Erythroblast (primary cell): ENCODE data around the gene ACOT7.

ENCODE experiments used
- DNase-seq, 2 experiments: peaks; one replicate each; lab custom pipeline; 2025; lab: John Stamatoyannopoulos, UW
- GATA1 ChIP-seq: IDR thresholded peaks from 2 replicates; pipeline ENCODE4 v1.6.1; 2011; ENCODE audit warnings: low read depth, mild to moderate bottlenecking, control low read depth, low read length, moderate library complexity
- POLR2A ChIP-seq: IDR thresholded peaks from 2 replicates; pipeline ENCODE4 v1.6.1; 2011; ENCODE audit warnings: mild to moderate bottlenecking, low read length

ACOT7 gene

DNA sequence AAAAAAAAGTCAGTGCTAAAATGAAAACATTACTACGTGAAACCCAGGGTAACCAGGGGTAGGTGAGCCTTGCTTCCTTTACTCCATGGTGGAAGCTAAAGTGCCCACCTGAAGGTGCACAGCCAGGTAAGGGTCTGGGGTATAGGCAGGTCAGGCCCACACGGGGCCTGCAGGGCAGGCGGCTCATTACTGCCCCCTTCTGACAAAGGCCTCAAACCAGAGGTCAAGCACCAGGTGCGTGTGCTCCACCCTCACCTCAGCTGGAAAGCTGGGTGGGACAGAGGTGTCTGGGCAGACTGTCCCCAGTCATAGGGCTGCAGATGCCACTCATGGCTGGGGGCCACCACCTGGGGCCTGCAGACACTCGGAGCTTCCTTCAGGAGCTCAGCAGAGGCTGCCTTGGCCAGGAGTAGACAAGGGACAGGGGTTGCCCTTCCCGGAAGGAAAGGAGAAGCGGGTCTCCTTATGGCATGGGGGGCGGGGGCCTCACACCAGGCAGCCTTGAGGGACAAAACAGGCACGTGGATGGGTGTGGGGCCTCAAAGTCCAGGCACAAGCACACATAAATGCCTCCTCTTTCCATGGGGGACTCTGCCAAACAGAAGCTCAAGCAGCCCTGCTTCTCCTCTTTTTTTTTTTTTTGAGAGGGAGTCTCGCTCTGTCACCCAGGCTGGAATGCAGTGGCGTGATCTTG is 36.2 kb downstream of the ACOT7 start:
- DNase-seq, result no peak
- TF ChIP-seq GATA1, result no peak
- TF ChIP-seq POLR2A, result no peak

- DNase-seq, result no peak
- no peak for TF ChIP-seq GATA1
- TF ChIP-seq POLR2A, result no peak
Measured at GRCh38 chr1:6355621-6356020, 37.9 kb downstream of the ACOT7 start.

GRCh38 chr1:6354659-6355317 is 38.8 kb downstream of the ACOT7 start:
- TF ChIP-seq GATA1, result no peak
- no peak for TF ChIP-seq POLR2A
- DNase-seq, result no peak

- DNase-seq, result no peak
- TF ChIP-seq POLR2A (no peak), GATA1 (no peak)
Measured at GRCh38 chr1:6353955-6354658, 39.5 kb downstream of the ACOT7 start.

GRCh38 chr1:6353619-6353954 is 40.0 kb downstream of the ACOT7 start:
- no peak for TF ChIP-seq POLR2A
- no peak for TF ChIP-seq GATA1
- DNase-seq, result no peak

DNA sequence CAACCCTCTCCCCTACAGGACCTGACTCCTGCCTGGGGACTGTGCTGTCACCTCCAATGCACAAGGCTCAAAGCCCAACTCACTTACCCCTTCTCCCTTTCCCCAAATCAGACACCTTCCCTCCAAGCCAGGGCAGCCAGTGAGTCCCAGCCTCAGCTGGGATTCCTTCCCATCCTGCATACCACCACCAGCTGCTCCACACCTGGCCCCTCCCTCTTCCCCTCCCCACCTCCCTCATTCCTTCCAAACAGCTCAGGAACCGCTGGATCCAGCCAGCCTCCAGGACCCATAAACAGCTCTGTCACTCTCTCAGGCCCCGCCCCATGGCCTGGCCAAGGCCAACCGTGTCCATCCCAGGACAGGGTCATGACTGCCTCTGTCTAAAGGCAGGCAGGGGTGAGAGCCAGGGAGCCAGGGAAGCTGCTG is 41.4 kb downstream of the ACOT7 start:
- DNase-seq, result no peak

GRCh38 chr1:6351480-6352137 is 42.0 kb downstream of the ACOT7 start:
- TF ChIP-seq GATA1 (no peak), POLR2A (no peak)
- DNase-seq, result no peak

More for the DNA sequence above, 41.4 kb downstream of the ACOT7 start:
- TF ChIP-seq GATA1 (no peak), POLR2A (no peak)

DNA sequence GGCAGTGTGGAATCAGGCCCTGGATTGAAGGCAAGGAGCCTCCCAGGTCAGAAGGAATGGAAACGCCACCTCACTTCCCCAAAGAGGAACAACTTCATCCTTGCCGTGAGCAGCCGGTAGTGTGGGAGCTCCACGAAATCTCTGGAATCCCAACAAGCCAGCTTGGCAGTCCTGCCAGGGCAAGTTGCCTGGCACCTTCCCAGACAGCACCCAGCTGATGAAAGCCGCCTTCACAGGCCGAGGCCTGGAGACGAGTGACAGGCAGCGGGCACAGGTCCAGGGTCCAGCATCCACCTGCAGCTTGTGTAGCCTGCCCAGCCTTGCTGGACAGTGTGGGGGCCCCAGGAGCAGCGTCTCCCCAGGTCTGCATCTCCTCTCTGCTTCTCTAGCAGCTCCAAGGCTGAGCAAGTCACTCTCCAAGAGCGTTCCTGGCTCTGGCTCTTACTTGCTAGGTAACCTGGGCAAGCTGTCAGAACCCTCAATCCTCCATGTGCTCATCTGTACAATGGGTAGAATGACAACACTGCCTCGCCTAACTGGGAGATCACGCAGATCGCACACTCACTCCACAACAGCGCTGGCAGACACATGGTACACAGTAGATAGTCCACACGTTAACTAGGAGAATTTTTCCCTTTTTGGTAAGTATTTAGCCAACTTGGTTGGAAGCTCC is 43.0 kb downstream of the ACOT7 start:
- no peak for TF ChIP-seq GATA1
- no peak for TF ChIP-seq POLR2A
- DNase-seq, result no peak

- no peak for DNase-seq
- TF ChIP-seq POLR2A, result no peak
- TF ChIP-seq GATA1, result no peak
Measured at GRCh38 chr1:6349254-6349943, 44.2 kb downstream of the ACOT7 start.

- TF ChIP-seq GATA1, result no peak
- no peak for TF ChIP-seq POLR2A
- no peak for DNase-seq
Measured at GRCh38 chr1:6348511-6349191, 44.9 kb downstream of the ACOT7 start.

GRCh38 chr1:6347641-6348487 is 45.7 kb downstream of the ACOT7 start:
- peak; percentile 54 to 77 for DNase-seq
- TF ChIP-seq GATA1, result no peak
- no peak for TF ChIP-seq POLR2A

GRCh38 chr1:6345460-6345859 is 48.1 kb downstream of the ACOT7 start:
- TF ChIP-seq GATA1 (no peak), POLR2A (no peak)
- DNase-seq, result no peak
